Smooth muscle cell of bladder (primary cell): ENCODE measurements around the gene EGFL8. TPM values are rescaled to one million over a fixed set of nuclear protein-coding genes. Genes with fewer than 3 reads are reported as not detected.

Experiments
- total RNA-seq: library from RNA; depleted of rRNA; stranded (reverse); fragments of >200 nt; gene quantifications from 2 replicates; pipeline ENCODE4 v1.2.3, GENCODE V29; 2014

The EGFL8 gene
- total RNA-seq: 0.57 and 1.2 TPM in 2 replicates

GRCh38 chr6:32164295-32164694 lies at the start of gene EGFL8:
Gene EGFL8 (plus strand): TSS chr6:32164595. CDS start chr6:32166166, 1,571 bp downstream.

GRCh38 chr6:32127717-32128592 lies 36.4 kb upstream of the EGFL8 start, which contains the start of gene ATF6B:
Gene ATF6B (minus strand): TSS chr6:32128246. CDS start chr6:32128207, 39 bp downstream.

GRCh38 chr6:32151863-32152768 lies 12.3 kb upstream of the EGFL8 start, which contains the start of gene PRRT1:
Gene PRRT1 (minus strand): TSS chr6:32151939. CDS start chr6:32151827, 112 bp downstream.

GRCh38 chr6:32153564-32154513 lies 10.6 kb upstream of the EGFL8 start, which contains the start of gene PPT2:
Gene PPT2 (plus strand): TSS chr6:32154141. CDS start chr6:32154595, 454 bp downstream.

GRCh38 chr6:32175711-32176475 lies 11.5 kb downstream of the EGFL8 start, which contains the start of gene AGPAT1:
Gene AGPAT1 (minus strand): TSS chr6:32176084. CDS start chr6:32171496, 4,588 bp downstream.

GRCh38 chr6:32177788-32178546 lies 13.6 kb downstream of the EGFL8 start, which contains the start of gene RNF5:
Gene RNF5 (plus strand): TSS chr6:32178405. CDS start chr6:32178512, 107 bp downstream.

DNA sequence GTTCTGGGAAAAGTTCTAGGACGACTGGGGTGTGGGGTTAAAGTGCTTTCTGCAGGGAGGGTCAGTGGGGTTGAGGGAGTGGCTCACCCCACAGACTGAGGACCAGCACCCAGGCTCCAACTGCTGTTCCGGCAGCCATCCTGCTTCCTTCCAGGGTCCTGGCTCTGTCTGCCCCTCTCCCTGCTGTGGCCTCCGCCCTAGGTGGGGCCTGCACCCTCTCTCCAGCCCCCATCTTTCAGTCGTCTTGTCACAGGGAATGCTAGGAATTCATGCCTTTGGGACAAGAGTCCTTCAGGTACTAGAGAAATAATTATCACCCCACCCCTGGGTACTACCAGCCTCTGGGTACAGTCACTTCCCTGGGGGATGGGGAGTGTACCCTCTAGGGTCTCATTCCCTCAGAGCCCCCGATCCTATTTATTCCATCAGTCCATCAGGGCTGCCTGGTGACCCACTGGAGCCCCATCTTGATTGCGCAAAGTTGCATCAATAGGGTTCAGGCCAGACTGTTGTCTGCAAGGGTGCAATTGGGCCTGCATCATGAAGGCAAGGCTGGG lies 19.8 kb downstream of the EGFL8 start, which contains the start of gene AGER:
TSS of gene AGER (minus strand) at position 170 of the 557 bp plus-strand sequence. CDS start at position 139, 31 bp downstream.

DNA sequence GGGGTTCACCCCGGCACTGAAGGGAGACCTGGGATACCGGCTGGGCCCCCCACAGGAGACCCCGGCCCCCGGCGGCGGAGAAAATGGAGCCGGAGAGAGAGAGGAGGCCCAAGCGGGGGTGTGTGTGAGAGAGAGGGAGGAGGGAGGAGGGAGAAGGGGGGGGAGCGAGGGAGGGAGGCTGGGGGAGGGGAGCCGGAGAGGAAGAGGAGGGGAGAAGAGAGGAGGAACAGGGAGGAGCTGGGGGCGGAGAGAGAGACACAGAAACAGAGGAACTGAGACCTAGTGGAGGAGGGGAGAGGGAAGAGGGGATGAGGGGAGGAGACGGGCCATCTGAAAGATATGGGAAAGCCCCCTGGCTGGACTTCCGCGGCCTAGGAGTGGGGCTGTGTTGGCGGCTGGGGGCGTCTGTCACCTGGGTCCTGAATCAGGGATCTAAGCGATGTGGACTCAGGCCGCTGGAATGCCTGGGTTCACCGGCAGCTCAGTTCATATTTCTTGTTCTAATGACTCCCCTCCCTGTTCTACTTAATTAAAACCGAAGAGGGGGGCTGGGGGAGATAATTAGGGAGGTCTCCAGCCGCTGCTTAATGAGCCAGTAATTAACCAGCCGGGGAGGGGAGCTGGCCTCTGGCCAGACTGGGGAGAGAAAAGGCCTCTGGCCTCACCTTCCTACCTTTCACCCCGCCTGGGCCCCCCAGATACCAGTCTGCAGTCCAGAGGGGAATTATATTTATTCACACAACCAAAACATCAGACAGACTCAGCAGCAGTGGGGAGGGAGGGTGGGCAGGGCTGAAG lies 25.9 kb downstream of the EGFL8 start, which contains the start of gene PBX2:
TSS of gene PBX2 (minus strand) at position 149 of the 798 bp plus-strand sequence. CDS start 287 bp downstream, outside the sequence.

GRCh38 chr6:32192608-32193039 lies 28.2 kb downstream of the EGFL8 start, which contains the start of gene GPSM3:
Gene GPSM3 (minus strand): TSS chr6:32192643. CDS start chr6:32192513, 130 bp downstream.

Other genes with a start within 250 kb of the EGFL8 start
- 5.4 and 8.4 TPM in 2 replicates for gene C2, start 236.9 kb upstream of the EGFL8 start, total RNA-seq
- gene CFB, start 218.5 kb upstream of the EGFL8 start, total RNA-seq: 46.1 and 61.2 TPM in 2 replicates
- 87.3 and 111 TPM in 2 replicates for gene NELFE, start 205.6 kb upstream of the EGFL8 start, total RNA-seq
- 54.3 and 84.7 TPM in 2 replicates for gene SKIC2, start 205.4 kb upstream of the EGFL8 start, total RNA-seq
- gene DXO, start 192.5 kb upstream of the EGFL8 start, total RNA-seq: 11.4 and 12.5 TPM in 2 replicates
- 7.3 and 11.3 TPM in 2 replicates for gene C4A, start 182.5 kb upstream of the EGFL8 start, total RNA-seq
- 5.5 and 9.3 TPM in 2 replicates for gene C4B, start 149.8 kb upstream of the EGFL8 start, total RNA-seq
- not detected in 2 replicates for gene CYP21A2, start 126.2 kb upstream of the EGFL8 start, total RNA-seq
- gene TNXB, start 55.3 kb upstream of the EGFL8 start, total RNA-seq: 91.2 and 144 TPM in 2 replicates
- gene ATF6B, start 36.3 kb upstream of the EGFL8 start, total RNA-seq: 10.8 and 11.6 TPM in 2 replicates
- gene FKBPL, start 34.3 kb upstream of the EGFL8 start, total RNA-seq: 5.3 and 5.8 TPM in 2 replicates
- 0.14 and 0.18 TPM in 2 replicates for gene PRRT1, start 12.7 kb upstream of the EGFL8 start, total RNA-seq
- 50.2 and 67.4 TPM in 2 replicates for gene PPT2, start 10.5 kb upstream of the EGFL8 start, total RNA-seq
- gene AGPAT1, start 11.5 kb downstream of the EGFL8 start, total RNA-seq: 20.9 and 29.5 TPM in 2 replicates
- 15.9 and 20.3 TPM in 2 replicates for gene RNF5, start 13.8 kb downstream of the EGFL8 start, total RNA-seq
- 0.14 and 0.37 TPM in 2 replicates for gene AGER, start 19.7 kb downstream of the EGFL8 start, total RNA-seq
- 19.2 and 24.8 TPM in 2 replicates for gene PBX2, start 25.6 kb downstream of the EGFL8 start, total RNA-seq
- gene GPSM3, start 28.0 kb downstream of the EGFL8 start, total RNA-seq: 0.74 and 0.85 TPM in 2 replicates
- gene NOTCH4, start 59.5 kb downstream of the EGFL8 start, total RNA-seq: 0.85 and 1.2 TPM in 2 replicates
- gene TSBP1, start 207.3 kb downstream of the EGFL8 start, total RNA-seq: not detected in 2 replicates
- not detected in 2 replicates for gene BTNL2, start 242.6 kb downstream of the EGFL8 start, total RNA-seq